GM20000 (cell line): ENCODE results near the gene TMTC4.
"Not testable (repeated sequence)": the region's sequence is repeated elsewhere in the genome, so short reads cannot be mapped to it uniquely, and the experiment has no call there.

Source experiments
- DNase-seq: peaks from one replicate; pipeline ENCODE4 v3.0.0; 2012; ENCODE audit warnings: low spot score
- TF ChIP-seq, protein P1 (sequence below): IDR thresholded peaks from 2 replicates; pipeline ENCODE4 v1.5.1; 2012; ENCODE audit warnings: mild to moderate bottlenecking, control low read depth; ENCODE audit errors: extremely low read depth, missing control alignments

Gene TMTC4

GRCh38 chr13:100674572-100674871 lies at the start of gene TMTC4:
TMTC4 (minus strand) TSS chr13:100674795; CDS start chr13:100670362, 4,433 bp downstream.
- TF ChIP-seq, protein P1, sequence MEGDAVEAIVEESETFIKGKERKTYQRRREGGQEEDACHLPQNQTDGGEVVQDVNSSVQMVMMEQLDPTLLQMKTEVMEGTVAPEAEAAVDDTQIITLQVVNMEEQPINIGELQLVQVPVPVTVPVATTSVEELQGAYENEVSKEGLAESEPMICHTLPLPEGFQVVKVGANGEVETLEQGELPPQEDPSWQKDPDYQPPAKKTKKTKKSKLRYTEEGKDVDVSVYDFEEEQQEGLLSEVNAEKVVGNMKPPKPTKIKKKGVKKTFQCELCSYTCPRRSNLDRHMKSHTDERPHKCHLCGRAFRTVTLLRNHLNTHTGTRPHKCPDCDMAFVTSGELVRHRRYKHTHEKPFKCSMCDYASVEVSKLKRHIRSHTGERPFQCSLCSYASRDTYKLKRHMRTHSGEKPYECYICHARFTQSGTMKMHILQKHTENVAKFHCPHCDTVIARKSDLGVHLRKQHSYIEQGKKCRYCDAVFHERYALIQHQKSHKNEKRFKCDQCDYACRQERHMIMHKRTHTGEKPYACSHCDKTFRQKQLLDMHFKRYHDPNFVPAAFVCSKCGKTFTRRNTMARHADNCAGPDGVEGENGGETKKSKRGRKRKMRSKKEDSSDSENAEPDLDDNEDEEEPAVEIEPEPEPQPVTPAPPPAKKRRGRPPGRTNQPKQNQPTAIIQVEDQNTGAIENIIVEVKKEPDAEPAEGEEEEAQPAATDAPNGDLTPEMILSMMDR: no peak
- no peak for DNase-seq

DNA sequence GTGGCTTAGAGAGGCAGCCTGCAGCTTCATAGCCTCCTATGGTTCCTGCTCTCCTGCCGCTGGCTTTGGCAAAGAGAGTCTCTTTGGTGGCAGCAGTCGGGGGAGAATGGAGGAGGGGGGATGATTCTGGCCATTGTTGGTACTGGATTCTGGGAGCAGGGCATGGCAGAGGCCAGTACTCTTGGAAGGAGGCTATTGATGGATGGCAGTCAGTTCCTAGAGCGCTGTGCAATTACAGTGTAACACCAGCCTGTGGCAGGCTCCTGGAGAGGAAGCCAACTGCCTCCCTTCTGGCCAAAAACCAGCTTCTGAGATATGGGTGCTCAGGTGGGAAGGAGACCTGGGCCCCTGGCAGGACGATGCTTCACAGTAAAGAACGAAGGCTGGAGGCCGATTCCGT lies 47.9 kb upstream of the TMTC4 start:
- TF ChIP-seq, protein P1: no peak
- DNase-seq: no peak

DNA sequence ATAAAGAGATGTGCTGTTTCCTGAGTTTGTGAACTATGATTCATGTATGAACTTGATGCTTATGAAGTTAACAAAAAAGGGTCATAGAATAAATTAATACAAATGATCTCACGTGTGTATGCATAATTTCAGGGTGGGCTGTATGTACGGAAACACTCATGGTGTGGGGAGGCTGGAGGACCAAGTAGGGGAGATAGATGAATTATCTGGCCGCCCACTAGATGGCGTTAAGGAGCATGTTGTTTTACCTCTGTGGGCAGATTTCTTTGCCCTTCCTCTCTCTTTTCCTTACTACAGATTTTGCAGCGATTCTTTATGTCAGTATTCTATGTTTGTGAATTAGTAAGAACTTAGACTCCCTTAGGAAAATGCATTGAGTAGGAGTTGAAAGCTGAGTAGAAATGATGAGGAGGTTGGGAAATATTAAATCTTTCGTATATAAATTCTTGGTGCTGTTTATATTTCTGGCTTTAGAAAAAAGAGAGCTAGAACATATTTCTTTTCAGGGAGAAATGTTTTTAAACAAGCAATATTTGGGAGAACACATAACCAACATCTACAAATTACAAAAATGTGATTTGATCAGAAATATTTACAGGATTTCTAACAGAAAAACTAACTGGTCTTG lies 47.4 kb upstream of the TMTC4 start:
- TF ChIP-seq, protein P1: peak; percentile 62
- DNase-seq: peak; percentile 55

- TF ChIP-seq, protein P1: no peak
Measured at GRCh38 chr13:100715604-100716003, 41.0 kb upstream of the TMTC4 start.

DNA sequence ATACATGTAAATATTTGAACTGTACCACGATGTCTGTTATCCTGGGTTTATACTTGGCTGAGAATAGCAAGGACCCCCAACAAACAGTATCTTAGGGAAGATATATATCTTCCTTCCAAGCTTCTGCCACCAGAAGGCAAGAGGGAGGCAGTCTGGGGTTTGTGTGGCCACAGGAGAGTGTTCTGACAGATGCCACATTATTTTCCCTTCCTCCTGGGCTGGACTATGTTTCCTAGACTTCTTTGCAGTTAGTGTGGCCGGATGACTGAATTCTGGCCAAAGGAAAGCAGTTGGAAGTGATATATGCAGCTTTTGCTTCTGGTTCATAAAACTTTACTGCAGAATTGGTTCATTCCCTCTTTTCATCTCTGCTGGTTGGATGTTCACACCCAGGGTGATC lies 39.9 kb upstream of the TMTC4 start:
- TF ChIP-seq, protein P1: no peak

More at GRCh38 chr13:100715604-100716003, 41.0 kb upstream of the TMTC4 start:
- no peak for DNase-seq

GRCh38 chr13:100710176-100710575 lies 35.6 kb upstream of the TMTC4 start:
- DNase-seq: no peak
- TF ChIP-seq, protein P1: no peak

More for the DNA sequence above, 39.9 kb upstream of the TMTC4 start:
- no peak for DNase-seq

DNA sequence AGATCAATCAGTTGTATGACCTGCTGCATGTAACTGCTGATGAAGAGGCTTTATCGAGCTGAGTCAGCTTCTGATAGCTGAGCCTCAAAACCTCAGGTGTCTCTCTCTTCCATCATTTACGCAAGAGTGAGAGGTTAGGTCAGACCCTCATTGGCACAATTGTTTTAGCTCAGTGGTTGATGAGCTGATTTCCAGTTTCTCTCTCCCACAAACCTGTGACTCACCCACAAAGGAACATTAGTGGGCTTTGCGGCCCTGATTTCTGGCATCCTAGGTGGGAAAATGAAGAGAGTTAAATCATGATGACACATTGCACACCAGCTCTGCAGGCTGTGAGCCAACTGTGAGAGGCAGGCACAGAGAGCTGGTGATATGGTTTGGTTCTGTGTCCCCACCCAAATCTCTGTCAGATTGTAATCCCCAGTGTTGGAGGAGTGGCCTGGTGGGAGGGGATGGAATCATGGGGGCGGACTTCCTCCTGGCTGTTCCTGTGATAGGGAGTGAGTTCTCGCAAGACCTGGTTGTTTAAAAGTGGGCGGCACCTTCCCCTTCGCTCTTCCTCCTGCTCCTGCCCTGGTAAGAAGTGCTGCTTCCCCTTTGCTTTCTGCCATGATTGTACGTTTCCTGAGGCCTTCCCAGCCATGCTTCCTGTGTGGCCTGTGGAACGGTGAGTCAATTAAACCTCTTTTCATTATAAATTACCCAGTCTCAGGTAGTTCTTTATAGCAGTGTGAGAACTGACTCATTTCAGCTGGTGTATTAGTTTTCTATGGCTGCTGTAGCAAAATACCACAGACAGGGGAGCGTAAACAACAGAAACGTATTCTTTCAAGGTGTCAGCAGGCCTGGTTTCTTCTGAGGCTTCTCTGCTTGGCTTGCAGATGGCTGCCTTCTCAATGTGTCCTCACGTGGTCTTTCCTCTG lies 33.5 kb upstream of the TMTC4 start:
- no peak for DNase-seq
- TF ChIP-seq, protein P1: no peak

DNA sequence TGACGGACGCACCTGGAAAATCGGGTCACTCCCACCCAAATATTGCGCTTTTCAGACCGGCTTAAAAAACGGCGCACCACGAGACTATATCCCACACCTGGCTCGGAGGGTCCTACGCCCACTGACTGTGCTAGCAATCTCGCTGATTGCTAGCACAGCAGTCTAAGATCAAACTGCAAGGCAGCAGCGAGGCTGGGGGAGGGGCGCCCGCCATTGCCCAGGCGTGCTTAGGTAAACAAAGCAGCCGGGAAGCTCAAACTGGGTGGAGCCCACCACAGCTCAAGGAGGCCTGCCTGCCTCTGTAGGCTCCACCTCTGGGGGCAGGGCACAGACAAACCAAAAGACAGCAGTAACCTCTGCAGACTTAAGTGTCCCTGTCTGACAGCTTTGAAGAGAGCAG lies 23.7 kb upstream of the TMTC4 start:
- DNase-seq: not testable (repeated sequence)
